Mesodermal cell (in vitro differentiated cells): ENCODE measurements around the gene RRP9.
"Not testable (repeated sequence)": the region's sequence is repeated elsewhere in the genome, so short reads cannot be mapped to it uniquely, and the experiment has no call there.

ENCODE experiments used
- H3K27ac ChIP-seq: 2 replicates; pipeline ENCODE4 v1.7.0; 2013; ENCODE audit warnings: mild to moderate bottlenecking, low read depth, low read length, moderate library complexity; ENCODE audit not compliant: severe bottlenecking
- H3K36me3 ChIP-seq: 2 replicates; pipeline ENCODE4 v1.7.1; 2013; ENCODE audit warnings: mild to moderate bottlenecking, low read length, moderate library complexity; ENCODE audit not compliant: control insufficient read depth, insufficient read depth
- H3K4me1 ChIP-seq: one replicate; pipeline ENCODE4 v1.7.1; 2013; ENCODE audit warnings: mild to moderate bottlenecking, low read length; ENCODE audit not compliant: insufficient read depth, control insufficient read depth, poor library complexity, severe bottlenecking
- H3K4me3 ChIP-seq: 2 replicates; pipeline ENCODE4 v1.7.0; 2013; ENCODE audit warnings: low read length, control low read depth, mild to moderate bottlenecking; ENCODE audit not compliant: insufficient read depth, poor library complexity, severe bottlenecking; ENCODE audit errors: extremely low read depth
- H3K9me3 ChIP-seq: 2 replicates; pipeline ENCODE4 v1.7.1; 2013; ENCODE audit warnings: mild to moderate bottlenecking, low read length, moderate library complexity; ENCODE audit not compliant: control insufficient read depth
- WGBS, 2 experiments: methylation state at CpG; one replicate each; pipeline ENCODE4 v1.1.5; 2013; ENCODE audit warnings: missing lambda C conversion rate in 2 of 2; ENCODE audit not compliant: insufficient coverage in 2 of 2; 5-methylcytosine and 5-hydroxymethylcytosine counted together

The RRP9 gene

DNA sequence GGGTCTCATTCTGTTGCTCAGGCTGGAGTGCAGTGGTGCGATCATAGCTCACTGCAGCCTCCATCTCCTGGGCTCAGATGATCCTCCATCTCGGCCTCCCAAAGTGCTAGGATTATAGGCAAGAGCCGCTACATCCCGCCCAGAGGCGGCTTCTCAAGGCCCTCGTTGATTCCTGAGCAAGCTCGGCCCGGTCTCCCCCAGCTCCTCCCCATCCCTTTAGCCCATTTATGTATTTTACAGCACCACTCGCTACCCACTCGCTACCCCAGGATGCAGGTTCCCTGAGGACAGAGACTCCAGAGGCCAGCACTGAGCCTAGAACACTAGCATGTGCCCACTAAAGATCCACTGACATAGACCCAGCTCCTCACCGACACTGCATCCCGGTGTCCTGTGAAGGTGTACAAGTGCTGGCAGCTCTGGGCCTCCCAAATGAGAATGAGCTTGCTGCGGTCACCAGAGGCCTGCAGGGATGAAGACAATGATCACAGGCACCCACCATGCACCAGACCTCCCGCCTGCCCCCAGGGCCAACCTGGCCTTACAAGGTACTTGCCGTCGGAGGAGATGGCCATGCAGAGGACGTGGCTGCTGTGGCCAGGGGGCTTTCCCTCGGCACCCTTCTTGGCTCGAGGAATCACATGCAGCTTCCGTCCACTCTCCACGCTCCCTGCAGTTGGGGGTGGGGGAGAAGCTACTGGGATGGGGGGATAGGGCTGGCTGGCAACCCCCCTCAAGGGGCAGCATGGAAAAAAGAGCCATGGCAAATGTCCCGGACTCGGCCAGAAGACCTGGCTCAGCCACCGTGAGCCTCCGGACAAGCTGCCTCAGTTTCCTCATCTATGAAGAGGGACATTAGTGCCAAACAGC is 5.6 kb downstream of the RRP9 start:
- H3K36me3 ChIP-seq = peaks cover 73% of the 10 kb centered on the region
- H3K4me3 ChIP-seq = no peak overlapping the region
- no peak overlapping the region for H3K27ac ChIP-seq
- 93 to 99% methylated on average over 18 to 19 of the region's 25 CpGs for WGBS, 2 experiments
- peaks cover 10% of the 10 kb centered on the region for H3K4me1 ChIP-seq
- no peaks in the 10 kb centered on the region for H3K9me3 ChIP-seq

DNA sequence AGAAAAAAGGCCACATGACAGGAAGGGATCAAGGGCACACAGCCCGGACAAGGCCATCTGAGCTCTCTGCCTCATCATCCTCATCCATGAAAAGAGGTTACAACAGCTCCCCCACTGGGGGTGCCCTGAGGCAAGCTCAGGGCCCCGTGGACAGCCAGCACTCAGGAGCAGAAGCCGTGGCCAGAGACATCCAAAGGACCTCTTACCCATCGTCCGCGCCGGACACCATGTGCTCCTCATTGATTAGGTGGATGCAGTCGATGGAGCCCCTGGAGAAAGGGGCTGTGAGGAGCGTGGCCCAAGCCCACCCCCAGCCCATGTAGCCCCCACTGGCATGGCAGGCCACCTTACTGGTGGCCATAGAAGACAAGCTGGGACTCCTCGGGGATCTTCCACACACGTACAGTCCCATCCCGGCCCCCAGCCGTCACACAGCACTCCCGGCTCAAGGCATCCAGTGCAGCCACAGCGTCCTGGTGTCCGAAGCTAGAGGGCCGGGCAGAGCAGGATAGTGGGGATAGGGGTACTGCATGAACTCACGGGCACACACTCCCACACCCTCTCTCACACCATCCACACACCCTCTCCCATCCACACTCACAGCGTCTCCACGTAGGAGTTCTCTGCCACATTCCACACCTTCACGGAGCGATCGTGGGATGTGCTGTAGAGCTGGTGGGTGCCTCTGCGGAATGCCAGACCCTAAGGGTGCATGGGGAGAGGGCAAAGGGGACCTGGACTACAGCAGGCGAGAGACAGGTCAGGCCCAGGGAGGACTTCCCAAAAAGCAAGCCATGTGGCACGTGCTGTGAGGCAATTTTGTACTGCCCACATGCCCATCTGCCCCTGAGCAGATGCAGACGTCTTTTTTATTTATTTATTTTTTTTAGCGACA is 6.5 kb downstream of the RRP9 start:
- no peaks in the 10 kb centered on the region for H3K9me3 ChIP-seq
- no peak overlapping the region for H3K27ac ChIP-seq
- H3K36me3 ChIP-seq = peaks cover 72% of the 10 kb centered on the region
- WGBS, 2 experiments = 94 to 97% methylated on average over 18 to 20 of the region's 28 CpGs
- no peak overlapping the region for H3K4me3 ChIP-seq
- H3K4me1 ChIP-seq = peaks cover 5% of the 10 kb centered on the region

DNA sequence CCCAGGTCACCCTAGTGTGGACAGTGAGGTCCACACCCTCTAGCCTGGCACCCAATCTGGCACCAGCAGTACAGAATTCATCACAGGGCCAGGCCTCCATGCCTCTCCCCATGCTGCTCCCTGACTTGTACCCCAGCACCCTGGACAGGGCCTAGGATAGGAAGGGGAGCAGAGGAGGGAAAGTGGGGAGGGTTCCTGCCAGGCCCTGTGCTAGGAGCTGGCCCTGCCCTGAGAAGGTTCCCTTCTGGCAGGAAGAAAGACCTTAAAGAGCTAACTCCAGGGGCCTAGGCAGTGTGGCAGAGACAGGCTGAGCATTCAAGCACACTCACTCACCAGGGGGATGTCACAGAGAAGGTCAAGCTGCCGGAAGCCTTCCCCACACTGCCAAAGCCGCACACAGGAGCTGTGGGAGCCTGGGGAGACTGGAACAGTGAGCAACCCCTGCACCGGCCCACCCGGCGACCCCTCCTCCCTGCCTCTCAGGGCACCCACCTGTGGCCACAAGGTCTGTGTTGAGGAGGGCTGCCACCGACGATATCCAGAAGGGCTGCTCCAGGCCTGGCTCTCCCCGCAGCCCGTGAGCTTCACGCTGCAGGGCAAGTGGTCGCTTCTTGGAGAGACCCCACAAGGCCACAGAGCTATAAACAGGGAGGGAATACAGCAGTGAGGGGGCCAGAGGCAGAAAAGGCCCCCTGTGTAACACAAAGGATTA is 7.4 kb downstream of the RRP9 start:
- 96% methylated on average over 4 to 9 of the region's 11 CpGs for WGBS, 2 experiments

GRCh38 chr3:51933471-51934138 is 8.1 kb downstream of the RRP9 start:
- WGBS, 2 experiments = 92 to 93% methylated on average over 12 to 13 of the region's 13 CpGs
- Histone ChIP-seq H3K36me3 (peaks cover 63% of the 10 kb centered on the region), H3K4me3 (no peak overlapping the region), H3K4me1 (no peaks in the 10 kb centered on the region), H3K27ac (no peak overlapping the region), H3K9me3 (no peaks in the 10 kb centered on the region)

More for the DNA sequence above, 7.4 kb downstream of the RRP9 start:
- Histone ChIP-seq H3K9me3 (no peaks in the 10 kb centered on the region), H3K27ac (no peak overlapping the region), H3K4me1 (no peaks in the 10 kb centered on the region), H3K36me3 (peaks cover 70% of the 10 kb centered on the region), H3K4me3 (no peak overlapping the region)

DNA sequence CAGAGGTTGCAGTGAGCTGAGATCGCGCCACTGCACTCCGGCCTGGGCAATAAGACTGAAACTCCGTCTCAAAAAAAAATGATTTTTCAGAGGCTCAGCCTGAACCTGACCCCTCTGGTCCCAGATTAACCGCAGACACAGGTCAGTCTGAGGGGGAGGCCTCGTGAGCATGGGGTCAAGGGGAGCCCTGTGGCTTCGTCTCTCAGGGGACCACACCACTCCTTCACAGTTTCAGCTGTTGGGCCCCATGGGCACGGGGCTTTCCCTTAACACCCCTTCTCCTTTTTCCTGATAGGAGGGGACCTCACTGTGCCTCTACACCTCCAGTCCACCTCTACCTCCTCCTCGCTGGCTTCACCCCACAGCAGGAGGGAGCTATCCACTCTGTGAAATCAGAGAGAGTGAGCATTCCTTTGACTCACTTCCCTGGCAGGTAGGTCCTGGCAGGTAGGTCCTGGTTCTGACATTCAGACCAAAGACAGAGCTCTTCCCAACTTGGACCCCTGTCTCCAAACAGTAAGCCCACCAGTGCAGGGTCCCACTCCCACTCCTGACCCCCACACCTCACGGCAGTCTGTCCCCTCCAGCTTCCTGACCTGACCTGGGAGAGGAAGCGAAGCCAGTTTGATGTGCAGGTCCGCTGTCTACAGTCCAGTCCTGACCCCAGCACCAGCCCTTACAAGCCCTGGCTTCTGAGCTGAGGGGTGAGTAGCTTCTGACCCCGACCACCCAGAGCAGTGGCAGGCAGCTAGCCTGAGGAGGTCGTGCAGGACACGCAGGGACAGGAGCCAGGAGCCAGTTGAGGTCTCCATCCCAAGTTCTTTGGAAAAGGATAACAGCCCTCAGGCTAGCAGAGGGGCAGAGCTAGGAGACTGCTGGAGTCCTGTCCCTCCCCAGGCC is 9.0 kb downstream of the RRP9 start:
- peaks cover 55% of the 10 kb centered on the region for H3K36me3 ChIP-seq
- H3K4me1 ChIP-seq = no peaks in the 10 kb centered on the region
- H3K27ac ChIP-seq = no peak overlapping the region
- H3K9me3 ChIP-seq = no peaks in the 10 kb centered on the region
- H3K4me3 ChIP-seq = no peak overlapping the region
- WGBS, 2 experiments = 91 to 94% methylated on average over 10 to 13 of the region's 15 CpGs

- Histone ChIP-seq H3K9me3 (no peaks in the 10 kb centered on the region), H3K4me3 (no peak overlapping the region), H3K4me1 (no peaks in the 10 kb centered on the region), H3K27ac (no peak overlapping the region), H3K36me3 (peaks cover 45% of the 10 kb centered on the region)
- 91 to 96% methylated on average over 5 of the region's 6 CpGs for WGBS, 2 experiments
Observed at GRCh38 chr3:51931756-51932155, 9.9 kb downstream of the RRP9 start.

- peaks cover 32% of the 10 kb centered on the region for H3K36me3 ChIP-seq
- no peak overlapping the region for H3K27ac ChIP-seq
- no peak overlapping the region for H3K4me3 ChIP-seq
- no peaks in the 10 kb centered on the region for H3K9me3 ChIP-seq
- WGBS, 2 experiments = 90% methylated on average over 1 of the region's 1 CpG; no CpG with 5 or more reads in 1 of the 2 experiments
- no peaks in the 10 kb centered on the region for H3K4me1 ChIP-seq
Observed at GRCh38 chr3:51930439-51930838, 11.3 kb downstream of the RRP9 start.

DNA sequence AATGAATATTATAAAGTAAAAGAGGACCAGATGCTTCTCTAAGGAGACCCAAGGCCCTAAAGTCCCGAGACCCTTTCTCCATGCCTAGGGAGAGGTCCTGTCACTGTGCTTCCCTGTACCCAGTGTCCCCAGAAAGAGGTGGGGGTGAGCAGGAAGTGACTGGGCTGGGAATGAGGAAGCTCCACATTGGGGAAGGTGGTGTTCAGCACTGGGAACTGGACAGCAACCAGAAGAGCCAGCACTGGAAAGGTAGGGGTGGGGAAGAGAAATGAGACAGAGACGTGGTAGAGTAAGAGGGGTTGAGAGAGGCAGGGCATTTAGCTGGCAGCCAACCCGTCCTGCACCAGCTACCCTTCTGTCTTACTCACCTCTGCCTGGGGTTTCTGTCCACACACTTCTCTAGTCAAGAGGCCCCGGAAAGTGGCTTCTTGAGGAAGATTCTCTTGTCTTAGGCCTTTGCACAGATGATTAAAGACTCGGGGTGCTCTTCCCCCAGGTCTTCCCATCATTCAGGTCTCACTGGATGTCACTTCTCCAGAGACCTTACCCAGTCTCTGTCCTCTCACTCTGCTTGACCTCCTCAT is 12.2 kb downstream of the RRP9 start:
- Histone ChIP-seq H3K4me3 (no peak overlapping the region), H3K4me1 (no peaks in the 10 kb centered on the region), H3K36me3 (peaks cover 23% of the 10 kb centered on the region), H3K27ac (no peak overlapping the region), H3K9me3 (no peaks in the 10 kb centered on the region)
- 79 to 88% methylated on average over 4 of the region's 5 CpGs for WGBS, 2 experiments

- 88 to 90% methylated on average over 3 of the region's 3 CpGs for WGBS, 2 experiments
- not testable (repeated sequence) for H3K27ac ChIP-seq, H3K9me3 ChIP-seq, H3K4me1 ChIP-seq, H3K4me3 ChIP-seq
- peaks cover 17% of the 10 kb centered on the region for H3K36me3 ChIP-seq
Observed at GRCh38 chr3:51928981-51929380, 12.7 kb downstream of the RRP9 start.
